ENCODE measurements around the gene MUC13.

DNA sequence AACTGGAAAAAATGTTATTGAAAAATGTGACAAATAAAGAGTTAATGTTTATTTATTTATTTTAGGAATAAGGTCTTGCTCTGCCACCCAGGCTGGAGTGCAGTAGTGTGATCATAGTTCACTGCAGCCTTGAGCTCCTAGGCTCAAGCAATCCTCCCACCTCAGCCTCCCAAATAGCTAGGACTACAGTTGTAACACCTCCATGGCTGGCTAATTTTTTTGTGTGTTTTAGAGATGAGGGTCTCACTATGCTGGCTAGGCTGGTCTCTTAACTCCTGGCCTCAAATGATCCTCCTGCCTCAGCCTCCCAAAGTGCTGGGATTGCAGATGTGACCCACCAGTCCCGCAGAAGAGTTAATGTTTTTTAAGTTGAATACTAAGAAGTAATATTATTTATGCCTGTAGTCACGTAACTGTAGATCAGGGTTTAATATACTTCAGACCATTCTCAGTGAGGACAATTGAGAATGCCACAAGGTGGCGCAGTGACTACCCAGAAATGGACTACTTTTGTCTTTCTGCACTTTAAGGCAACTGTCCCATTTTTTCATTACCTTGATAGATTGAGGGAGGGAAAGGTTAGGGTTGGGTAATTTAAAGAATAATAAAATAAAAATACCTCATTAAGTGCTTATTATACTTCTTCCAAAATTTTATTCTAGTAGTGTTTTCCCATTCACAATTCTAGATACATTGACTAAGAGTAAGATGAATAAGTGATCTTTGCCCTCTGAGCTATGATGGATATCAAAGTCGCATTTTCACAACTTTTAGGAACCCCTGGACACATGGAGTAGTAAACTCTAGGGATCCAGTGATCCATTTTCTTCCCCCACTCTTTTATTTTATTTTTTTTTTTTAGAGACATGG lies 6.0 kb downstream of the MUC13 start:
- no peak for TF ChIP-seq POLR2A (IDR thresholded peaks at IDR 0.05)
- TF ChIP-seq, protein P1, sequence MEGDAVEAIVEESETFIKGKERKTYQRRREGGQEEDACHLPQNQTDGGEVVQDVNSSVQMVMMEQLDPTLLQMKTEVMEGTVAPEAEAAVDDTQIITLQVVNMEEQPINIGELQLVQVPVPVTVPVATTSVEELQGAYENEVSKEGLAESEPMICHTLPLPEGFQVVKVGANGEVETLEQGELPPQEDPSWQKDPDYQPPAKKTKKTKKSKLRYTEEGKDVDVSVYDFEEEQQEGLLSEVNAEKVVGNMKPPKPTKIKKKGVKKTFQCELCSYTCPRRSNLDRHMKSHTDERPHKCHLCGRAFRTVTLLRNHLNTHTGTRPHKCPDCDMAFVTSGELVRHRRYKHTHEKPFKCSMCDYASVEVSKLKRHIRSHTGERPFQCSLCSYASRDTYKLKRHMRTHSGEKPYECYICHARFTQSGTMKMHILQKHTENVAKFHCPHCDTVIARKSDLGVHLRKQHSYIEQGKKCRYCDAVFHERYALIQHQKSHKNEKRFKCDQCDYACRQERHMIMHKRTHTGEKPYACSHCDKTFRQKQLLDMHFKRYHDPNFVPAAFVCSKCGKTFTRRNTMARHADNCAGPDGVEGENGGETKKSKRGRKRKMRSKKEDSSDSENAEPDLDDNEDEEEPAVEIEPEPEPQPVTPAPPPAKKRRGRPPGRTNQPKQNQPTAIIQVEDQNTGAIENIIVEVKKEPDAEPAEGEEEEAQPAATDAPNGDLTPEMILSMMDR (IDR thresholded peaks at IDR 0.05) = peak; percentile 58 to 80 (median 75)

Measured in body of pancreas (tissue), 4 donors.